Osteoblast (primary cell): ENCODE data around the gene SH3RF3. TPM values are rescaled to one million over a fixed set of nuclear protein-coding genes. Genes with fewer than 3 reads are reported as not detected.
A peak's percentile ranks its signal among the peaks of the same experiment; 100 is the strongest.

Experiments used
- DNase-seq: peaks from one replicate; pipeline ENCODE4 v3.0.0; 2011; ENCODE audit warnings: low spot score, mixed read lengths; ENCODE audit not compliant: insufficient read length; ENCODE audit errors: missing footprints
- H2AFZ ChIP-seq: 2 replicates; pipeline ENCODE4 v1.6.0; 2011; ENCODE audit warnings: mild to moderate bottlenecking, low read length
- H3K27ac ChIP-seq: 2 replicates; pipeline ENCODE4 v1.5.1; 2011; ENCODE audit warnings: mild to moderate bottlenecking, low read depth, low read length, moderate library complexity
- H3K27me3 ChIP-seq: 2 replicates; pipeline ENCODE4 v1.6.0; 2012; ENCODE audit warnings: mild to moderate bottlenecking, control low read depth, inconsistent platforms, low read length, moderate library complexity; ENCODE audit not compliant: insufficient read depth
- H3K36me3 ChIP-seq: 2 replicates; pipeline ENCODE4 v1.5.1; 2011; ENCODE audit warnings: mild to moderate bottlenecking, low read length, control low read depth, moderate library complexity; ENCODE audit not compliant: insufficient read depth
- H3K4me1 ChIP-seq: 2 replicates; pipeline ENCODE4 v1.5.1; 2011; ENCODE audit warnings: mild to moderate bottlenecking, low read length, control low read depth, moderate library complexity; ENCODE audit not compliant: insufficient read depth
- H3K4me2 ChIP-seq: 2 replicates; pipeline ENCODE4 v1.6.0; 2011; ENCODE audit warnings: mild to moderate bottlenecking, low read length; ENCODE audit not compliant: insufficient read depth
- H3K4me3 ChIP-seq: fragments of 200-600 bp; sonication (generic); 3 replicates; pipeline ENCODE4 v1.5.1; 2012; ENCODE audit warnings: mild to moderate bottlenecking, low read length, inconsistent platforms; ENCODE audit not compliant: insufficient read depth
- H3K79me2 ChIP-seq: 2 replicates; pipeline ENCODE4 v1.6.0; 2012; ENCODE audit warnings: mild to moderate bottlenecking, low read length, control low read depth, inconsistent platforms; ENCODE audit not compliant: insufficient read depth
- H3K9me3 ChIP-seq: 2 replicates; pipeline ENCODE4 v1.5.1; 2011; ENCODE audit warnings: low read depth, low read length, control low read depth
- H4K20me1 ChIP-seq: 2 replicates; pipeline ENCODE4 v1.6.0; 2012; ENCODE audit warnings: mild to moderate bottlenecking, low read length, control low read depth; ENCODE audit not compliant: insufficient read depth
- CTCF ChIP-seq: IDR thresholded peaks from 2 replicates; pipeline ENCODE4 v1.5.1; 2011; ENCODE audit warnings: mild to moderate bottlenecking, low read depth, low read length, moderate library complexity; ENCODE audit errors: extremely low read depth
- total RNA-seq: library from RNA; depleted of rRNA; stranded (reverse); fragments of >200 nt; gene quantifications from 2 replicates; pipeline ENCODE4 v1.2.3, GENCODE V29; 2012

SH3RF3 gene
- total RNA-seq, 1 donor = 14.8 TPM

GRCh38 chr2:109473616-109474318, 344.8 kb downstream of the SH3RF3 start:
- Histone ChIP-seq H3K4me3 (no peak overlapping the region), H3K27me3 (no peaks in the 10 kb centered on the region), H3K9me3 (no peaks in the 10 kb centered on the region), H3K79me2 (no peaks in the 10 kb centered on the region), H3K27ac (no peak overlapping the region), H3K4me1 (peaks cover 27% of the 10 kb centered on the region), H4K20me1 (no peaks in the 10 kb centered on the region), H3K36me3 (no peaks in the 10 kb centered on the region), H2AFZ (no peak overlapping the region), H3K4me2 (no peak overlapping the region)
- DNase-seq = no peak
- TF ChIP-seq CTCF = no peak

GRCh38 chr2:109474319-109474825, 345.4 kb downstream of the SH3RF3 start:
- no peaks in the 10 kb centered on the region for H3K9me3 ChIP-seq
- DNase-seq = no peak
- H3K36me3 ChIP-seq = no peaks in the 10 kb centered on the region
- no peaks in the 10 kb centered on the region for H3K79me2 ChIP-seq
- H3K4me1 ChIP-seq = peaks cover 27% of the 10 kb centered on the region
- no peak for TF ChIP-seq CTCF
- no peak overlapping the region for H3K4me3 ChIP-seq
- H3K4me2 ChIP-seq = no peak overlapping the region
- H4K20me1 ChIP-seq = no peaks in the 10 kb centered on the region
- no peak overlapping the region for H3K27ac ChIP-seq
- H2AFZ ChIP-seq = no peak overlapping the region
- H3K27me3 ChIP-seq = no peaks in the 10 kb centered on the region

GRCh38 chr2:109475531-109476210, 346.7 kb downstream of the SH3RF3 start:
- no peaks in the 10 kb centered on the region for H3K36me3 ChIP-seq
- H3K27ac ChIP-seq = peak overlapping the region; percentile 32
- no peak overlapping the region for H3K4me3 ChIP-seq
- H2AFZ ChIP-seq = peak overlapping the region; percentile 39
- H3K9me3 ChIP-seq = no peaks in the 10 kb centered on the region
- peak; percentile 94 for DNase-seq
- no peaks in the 10 kb centered on the region for H3K27me3 ChIP-seq
- peak; percentile 12 for TF ChIP-seq CTCF
- no peaks in the 10 kb centered on the region for H4K20me1 ChIP-seq
- H3K4me2 ChIP-seq = peak overlapping the region; percentile 25
- H3K4me1 ChIP-seq = peaks cover 18% of the 10 kb centered on the region
- H3K79me2 ChIP-seq = no peaks in the 10 kb centered on the region

- DNase-seq = no peak
- no peaks in the 10 kb centered on the region for H3K9me3 ChIP-seq
- peaks cover 14% of the 10 kb centered on the region for H3K4me1 ChIP-seq
- no peak overlapping the region for H3K27ac ChIP-seq
- TF ChIP-seq CTCF = no peak
- H3K27me3 ChIP-seq = no peaks in the 10 kb centered on the region
- no peaks in the 10 kb centered on the region for H3K36me3 ChIP-seq
- peaks cover 3% of the 10 kb centered on the region for H4K20me1 ChIP-seq
- H3K4me3 ChIP-seq = no peak overlapping the region
- H3K4me2 ChIP-seq = no peak overlapping the region
- no peaks in the 10 kb centered on the region for H3K79me2 ChIP-seq
- no peak overlapping the region for H2AFZ ChIP-seq
These were observed 347.8 kb downstream of the SH3RF3 start for GRCh38 chr2:109476641-109477441.
